HEK293 (cell line): ENCODE measurements around the gene PIM3.

Source experiments
- CTCF ChIA-PET: fragments of 350-600 bp; formaldehyde crosslinking; extraction: SDS; loops from one replicate; lab custom pipeline; 2021; ENCODE audit warnings: antibody characterized with exemption; lab: Yijun Ruan, JAX
- POLR2A ChIA-PET: fragments of 300-600 bp; formaldehyde crosslinking; extraction: SDS; loops from one replicate; lab custom pipeline; 2020; ENCODE audit warnings: antibody characterized with exemption, inconsistent platforms; lab: Yijun Ruan, JAX
- H3K27ac ChIP-seq: fragments of 200-500 bp; sonication (Bioruptor generic); 2 replicates; pipeline ENCODE4 v1.5.1; 2014; ENCODE audit warnings: low read depth, low read length, control low read depth, inconsistent platforms; ENCODE audit errors: extremely low read depth
- H3K36me3 ChIP-seq, 2 experiments: fragments of 200-500 bp in 1 of 2; sonication (Bioruptor generic) in 1 of 2; 1 replicate in 1 of 2; 2 replicates in 1 of 2; pipeline ENCODE4 v1.5.1; 2014 to 2017; ENCODE audit warnings: inconsistent platforms in 2 of 2, low read length in 2 of 2; ENCODE audit not compliant: control insufficient read depth in 2 of 2, insufficient read depth in 1 of 2
- H3K4me1 ChIP-seq: fragments of 200-500 bp; sonication (Bioruptor generic); 2 replicates; pipeline ENCODE4 v1.5.1; 2014; ENCODE audit warnings: mild to moderate bottlenecking, low read length, inconsistent platforms; ENCODE audit not compliant: control insufficient read depth, insufficient read depth
- H3K4me3 ChIP-seq: 2 replicates; pipeline ENCODE4 v1.5.1; 2011; ENCODE audit warnings: low read depth, mild to moderate bottlenecking, control low read depth, low read length, moderate library complexity
- H3K9me3 ChIP-seq: fragments of 200-500 bp; sonication (Bioruptor generic); 2 replicates; pipeline ENCODE4 v1.5.1; 2014; ENCODE audit warnings: low read depth, low read length, inconsistent platforms; ENCODE audit not compliant: control insufficient read depth, insufficient read depth
- ATF2 ChIP-seq: fragments of 450-650 bp; formaldehyde crosslinking; IDR thresholded peaks from 2 replicates; pipeline ENCODE4 v1.5.1; 2016; ENCODE audit warnings: missing biosample characterization, missing genetic modification characterization, low read depth
- BCL11A ChIP-seq: fragments of 450-650 bp; formaldehyde crosslinking; IDR thresholded peaks from 2 replicates; pipeline ENCODE4 v1.5.1; 2016; ENCODE audit warnings: low read depth, missing biosample characterization, missing genetic modification characterization
- GLIS1 ChIP-seq: fragments of 450-650 bp; formaldehyde crosslinking; IDR thresholded peaks from 2 replicates; pipeline ENCODE4 v1.5.1; 2016; ENCODE audit warnings: missing biosample characterization, missing genetic modification characterization
- OSR2 ChIP-seq: fragments of 450-650 bp; formaldehyde crosslinking; IDR thresholded peaks from 2 replicates; pipeline ENCODE4 v1.5.1; 2016; ENCODE audit warnings: missing biosample characterization, missing genetic modification characterization
- OVOL3 ChIP-seq: fragments of 450-650 bp; formaldehyde crosslinking; IDR thresholded peaks from 2 replicates; pipeline ENCODE4 v1.5.1; 2016; ENCODE audit warnings: missing biosample characterization, missing genetic modification characterization
- PRDM4 ChIP-seq: fragments of 450-650 bp; formaldehyde crosslinking; IDR thresholded peaks from 2 replicates; pipeline ENCODE4 v1.5.1; 2017; ENCODE audit warnings: missing biosample characterization, missing genetic modification characterization
- REPIN1 ChIP-seq: fragments of 450-650 bp; formaldehyde crosslinking; IDR thresholded peaks from 2 replicates; pipeline ENCODE4 v1.5.1; 2017; ENCODE audit warnings: missing biosample characterization, missing genetic modification characterization, low read depth
- WT1 ChIP-seq: fragments of 450-650 bp; formaldehyde crosslinking; IDR thresholded peaks from 2 replicates; pipeline ENCODE4 v1.5.1; 2016; ENCODE audit warnings: missing biosample characterization, missing genetic modification characterization
- ZBTB8A ChIP-seq: fragments of 450-650 bp; formaldehyde crosslinking; IDR thresholded peaks from 2 replicates; pipeline ENCODE4 v1.5.1; 2016; ENCODE audit warnings: missing biosample characterization, missing genetic modification characterization
- ZFHX2 ChIP-seq: fragments of 450-650 bp; formaldehyde crosslinking; conservative IDR thresholded peaks from 2 replicates; pipeline ENCODE4 v1.5.1; 2016; ENCODE audit warnings: missing biosample characterization, missing genetic modification characterization
- ZIC2 ChIP-seq: fragments of 450-650 bp; formaldehyde crosslinking; IDR thresholded peaks from 2 replicates; pipeline ENCODE4 v1.5.1; 2016; ENCODE audit warnings: missing biosample characterization, missing genetic modification characterization
- ZNF169 ChIP-seq: fragments of 450-650 bp; formaldehyde crosslinking; IDR thresholded peaks from 2 replicates; pipeline ENCODE4 v1.5.1; 2016; ENCODE audit warnings: missing biosample characterization, missing genetic modification characterization
- ZNF23 ChIP-seq: fragments of 450-650 bp; formaldehyde crosslinking; IDR thresholded peaks from 2 replicates; pipeline ENCODE4 v1.5.1; 2016; ENCODE audit warnings: missing biosample characterization, missing genetic modification characterization, borderline replicate concordance
- ZNF24 ChIP-seq: fragments of 450-650 bp; formaldehyde crosslinking; IDR thresholded peaks from 2 replicates; pipeline ENCODE4 v1.5.1; 2016; ENCODE audit warnings: missing biosample characterization, missing genetic modification characterization
- ZNF324 ChIP-seq: fragments of 450-650 bp; formaldehyde crosslinking; IDR thresholded peaks from 2 replicates; pipeline ENCODE4 v1.5.1; 2016; ENCODE audit warnings: missing biosample characterization, missing genetic modification characterization
- ZSCAN16 ChIP-seq: fragments of 450-650 bp; formaldehyde crosslinking; IDR thresholded peaks from 2 replicates; pipeline ENCODE4 v1.5.1; 2016; ENCODE audit warnings: missing biosample characterization, missing genetic modification characterization
- ZSCAN23 ChIP-seq: fragments of 450-650 bp; formaldehyde crosslinking; IDR thresholded peaks from 2 replicates; pipeline ENCODE4 v1.5.1; 2016; ENCODE audit warnings: missing biosample characterization, missing genetic modification characterization
- ZXDB ChIP-seq: fragments of 450-650 bp; formaldehyde crosslinking; IDR thresholded peaks from 2 replicates; pipeline ENCODE4 v1.5.1; 2016; ENCODE audit warnings: missing biosample characterization, missing genetic modification characterization
- TF ChIP-seq, protein P1 (sequence below): fragments of 450-650 bp; formaldehyde crosslinking; IDR thresholded peaks from 2 replicates; pipeline ENCODE4 v1.5.1; 2016; ENCODE audit warnings: missing biosample characterization, missing genetic modification characterization
- TF ChIP-seq, protein P2 (sequence below): fragments of 450-650 bp; formaldehyde crosslinking; IDR thresholded peaks from 2 replicates; pipeline ENCODE4; 2016; ENCODE audit warnings: missing biosample characterization, missing genetic modification characterization
- TF ChIP-seq, protein P3 (sequence below): fragments of 450-650 bp; formaldehyde crosslinking; IDR thresholded peaks from 2 replicates; pipeline ENCODE4 v1.5.1; 2016; ENCODE audit warnings: missing biosample characterization, missing genetic modification characterization, borderline replicate concordance

Gene PIM3

GRCh38 chr22:49962012-49962750 is 1.6 kb downstream of the PIM3 start (continued):
- TF ChIP-seq PRDM4 (peak; percentile 31; the same call in 1 of the 2 replicates), ZBTB8A (tag by site-specific recombination) (peak; percentile 83), ZFHX2 (tag by site-specific recombination) (peak; percentile 98), ZNF23 (tag by site-specific recombination) (no peak), ZNF24 (tag by site-specific recombination) (no peak; the same call in 1 of the 2 replicates), ATF2 (tag by site-specific recombination) (peak; percentile 26; the same call in 1 of the 2 replicates), OSR2 (tag by site-specific recombination) (peak; percentile 49), WT1 (peak; percentile 61), ZIC2 (tag by site-specific recombination) (peak; percentile 8)
- TF ChIP-seq, protein P1, sequence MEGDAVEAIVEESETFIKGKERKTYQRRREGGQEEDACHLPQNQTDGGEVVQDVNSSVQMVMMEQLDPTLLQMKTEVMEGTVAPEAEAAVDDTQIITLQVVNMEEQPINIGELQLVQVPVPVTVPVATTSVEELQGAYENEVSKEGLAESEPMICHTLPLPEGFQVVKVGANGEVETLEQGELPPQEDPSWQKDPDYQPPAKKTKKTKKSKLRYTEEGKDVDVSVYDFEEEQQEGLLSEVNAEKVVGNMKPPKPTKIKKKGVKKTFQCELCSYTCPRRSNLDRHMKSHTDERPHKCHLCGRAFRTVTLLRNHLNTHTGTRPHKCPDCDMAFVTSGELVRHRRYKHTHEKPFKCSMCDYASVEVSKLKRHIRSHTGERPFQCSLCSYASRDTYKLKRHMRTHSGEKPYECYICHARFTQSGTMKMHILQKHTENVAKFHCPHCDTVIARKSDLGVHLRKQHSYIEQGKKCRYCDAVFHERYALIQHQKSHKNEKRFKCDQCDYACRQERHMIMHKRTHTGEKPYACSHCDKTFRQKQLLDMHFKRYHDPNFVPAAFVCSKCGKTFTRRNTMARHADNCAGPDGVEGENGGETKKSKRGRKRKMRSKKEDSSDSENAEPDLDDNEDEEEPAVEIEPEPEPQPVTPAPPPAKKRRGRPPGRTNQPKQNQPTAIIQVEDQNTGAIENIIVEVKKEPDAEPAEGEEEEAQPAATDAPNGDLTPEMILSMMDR (tag by site-specific recombination), result peak; percentile 13; the same call in 1 of the 2 replicates
- TF ChIP-seq, protein P2, sequence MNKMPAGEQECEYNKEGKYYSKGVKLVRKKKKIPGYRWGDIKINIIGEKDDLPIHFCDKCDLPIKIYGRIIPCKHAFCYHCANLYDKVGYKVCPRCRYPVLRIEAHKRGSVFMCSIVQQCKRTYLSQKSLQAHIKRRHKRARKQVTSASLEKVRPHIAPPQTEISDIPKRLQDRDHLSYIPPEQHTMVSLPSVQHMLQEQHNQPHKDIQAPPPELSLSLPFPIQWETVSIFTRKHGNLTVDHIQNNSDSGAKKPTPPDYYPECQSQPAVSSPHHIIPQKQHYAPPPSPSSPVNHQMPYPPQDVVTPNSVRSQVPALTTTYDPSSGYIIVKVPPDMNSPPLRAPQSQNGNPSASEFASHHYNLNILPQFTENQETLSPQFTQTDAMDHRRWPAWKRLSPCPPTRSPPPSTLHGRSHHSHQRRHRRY (tag by site-specific recombination), result 0 out of 2 replicates have a peak, but pooled peaks have one; percentile 14

- peaks cover 12% of the 10 kb centered on the region for H3K4me1 ChIP-seq
- H3K36me3 ChIP-seq, result peaks cover 10 to 41% of the 10 kb centered on the region in 2 experiments
- no peaks in the 10 kb centered on the region for H3K9me3 ChIP-seq
- H3K4me3 ChIP-seq, result peak overlapping the region; percentile 83
- ChIA-PET POLR2A (interaction anchor here (0.5 to 3.3 kb wide), 13 partner anchors 7 to 368 kb away, joined by 3 to 26 read pairs (median 4); partner anchors contain the start of genes HDAC10 and PLXNB2), CTCF (no interaction called here)
- peak overlapping the region; percentile 89 for H3K27ac ChIP-seq
- TF ChIP-seq ZSCAN16 (tag by site-specific recombination), result 0 out of 2 replicates have a peak, but pooled peaks have one; percentile 5
- TF ChIP-seq ZNF169 (tag by site-specific recombination), result no peak
- peak; percentile 90; the same call in 1 of the 2 replicates for TF ChIP-seq BCL11A (tag by site-specific recombination)
- no peak for TF ChIP-seq OVOL3
- TF ChIP-seq ZXDB (tag by site-specific recombination), result peak; percentile 66; the same call in 1 of the 2 replicates
- TF ChIP-seq GLIS1, result peak; percentile 89
- 0 out of 2 replicates have a peak, but pooled peaks have one; percentile 1 for TF ChIP-seq ZSCAN23 (tag by site-specific recombination)
- 0 out of 2 replicates have a peak, but pooled peaks have one; percentile 7 for TF ChIP-seq ZNF324 (tag by site-specific recombination)
- TF ChIP-seq REPIN1 (tag by site-specific recombination), result no peak
- TF ChIP-seq, protein P3, sequence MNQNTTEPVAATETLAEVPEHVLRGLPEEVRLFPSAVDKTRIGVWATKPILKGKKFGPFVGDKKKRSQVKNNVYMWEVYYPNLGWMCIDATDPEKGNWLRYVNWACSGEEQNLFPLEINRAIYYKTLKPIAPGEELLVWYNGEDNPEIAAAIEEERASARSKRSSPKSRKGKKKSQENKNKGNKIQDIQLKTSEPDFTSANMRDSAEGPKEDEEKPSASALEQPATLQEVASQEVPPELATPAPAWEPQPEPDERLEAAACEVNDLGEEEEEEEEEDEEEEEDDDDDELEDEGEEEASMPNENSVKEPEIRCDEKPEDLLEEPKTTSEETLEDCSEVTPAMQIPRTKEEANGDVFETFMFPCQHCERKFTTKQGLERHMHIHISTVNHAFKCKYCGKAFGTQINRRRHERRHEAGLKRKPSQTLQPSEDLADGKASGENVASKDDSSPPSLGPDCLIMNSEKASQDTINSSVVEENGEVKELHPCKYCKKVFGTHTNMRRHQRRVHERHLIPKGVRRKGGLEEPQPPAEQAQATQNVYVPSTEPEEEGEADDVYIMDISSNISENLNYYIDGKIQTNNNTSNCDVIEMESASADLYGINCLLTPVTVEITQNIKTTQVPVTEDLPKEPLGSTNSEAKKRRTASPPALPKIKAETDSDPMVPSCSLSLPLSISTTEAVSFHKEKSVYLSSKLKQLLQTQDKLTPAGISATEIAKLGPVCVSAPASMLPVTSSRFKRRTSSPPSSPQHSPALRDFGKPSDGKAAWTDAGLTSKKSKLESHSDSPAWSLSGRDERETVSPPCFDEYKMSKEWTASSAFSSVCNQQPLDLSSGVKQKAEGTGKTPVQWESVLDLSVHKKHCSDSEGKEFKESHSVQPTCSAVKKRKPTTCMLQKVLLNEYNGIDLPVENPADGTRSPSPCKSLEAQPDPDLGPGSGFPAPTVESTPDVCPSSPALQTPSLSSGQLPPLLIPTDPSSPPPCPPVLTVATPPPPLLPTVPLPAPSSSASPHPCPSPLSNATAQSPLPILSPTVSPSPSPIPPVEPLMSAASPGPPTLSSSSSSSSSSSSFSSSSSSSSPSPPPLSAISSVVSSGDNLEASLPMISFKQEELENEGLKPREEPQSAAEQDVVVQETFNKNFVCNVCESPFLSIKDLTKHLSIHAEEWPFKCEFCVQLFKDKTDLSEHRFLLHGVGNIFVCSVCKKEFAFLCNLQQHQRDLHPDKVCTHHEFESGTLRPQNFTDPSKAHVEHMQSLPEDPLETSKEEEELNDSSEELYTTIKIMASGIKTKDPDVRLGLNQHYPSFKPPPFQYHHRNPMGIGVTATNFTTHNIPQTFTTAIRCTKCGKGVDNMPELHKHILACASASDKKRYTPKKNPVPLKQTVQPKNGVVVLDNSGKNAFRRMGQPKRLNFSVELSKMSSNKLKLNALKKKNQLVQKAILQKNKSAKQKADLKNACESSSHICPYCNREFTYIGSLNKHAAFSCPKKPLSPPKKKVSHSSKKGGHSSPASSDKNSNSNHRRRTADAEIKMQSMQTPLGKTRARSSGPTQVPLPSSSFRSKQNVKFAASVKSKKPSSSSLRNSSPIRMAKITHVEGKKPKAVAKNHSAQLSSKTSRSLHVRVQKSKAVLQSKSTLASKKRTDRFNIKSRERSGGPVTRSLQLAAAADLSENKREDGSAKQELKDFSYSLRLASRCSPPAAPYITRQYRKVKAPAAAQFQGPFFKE (tag by site-specific recombination), result peak; percentile 23; the same call in 1 of the 2 replicates
- peak; percentile 98 for TF ChIP-seq ZFHX2 (tag by site-specific recombination)
Observed at GRCh38 chr22:49962751-49963646, 2.4 kb downstream of the PIM3 start.
